ENCODE measurements around the gene PDGFRB.

DNA sequence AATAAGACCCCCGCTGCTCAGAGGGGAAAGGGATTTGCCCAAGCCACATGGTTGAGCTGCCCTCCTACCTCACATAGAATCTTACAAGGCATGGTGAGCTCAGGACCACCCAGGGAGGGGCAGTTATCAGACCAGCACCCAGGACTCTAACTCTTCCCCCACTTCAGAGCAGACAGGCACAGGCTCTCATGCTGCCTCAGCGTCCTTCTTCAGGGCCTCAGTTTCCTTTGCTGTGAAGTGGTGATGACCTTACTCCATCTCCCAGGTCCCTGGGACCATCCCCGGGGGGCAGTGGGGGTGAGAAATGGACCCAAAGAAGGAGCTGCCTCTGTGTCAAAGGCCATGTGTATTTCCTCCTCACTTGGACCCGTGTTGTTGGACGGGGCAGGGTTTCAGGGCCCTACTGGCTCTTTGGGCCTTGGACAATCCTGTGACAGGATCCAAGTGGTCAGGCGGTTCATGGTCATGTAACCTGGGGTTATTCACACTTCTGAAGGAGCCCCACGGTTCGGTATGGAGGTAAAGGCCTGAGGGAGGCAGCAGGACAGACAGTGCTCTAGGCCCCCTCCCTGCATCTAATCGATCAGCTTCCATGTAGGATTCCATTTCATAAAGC, 37.6 kb downstream of the PDGFRB start:
- TF ChIP-seq, protein P1, sequence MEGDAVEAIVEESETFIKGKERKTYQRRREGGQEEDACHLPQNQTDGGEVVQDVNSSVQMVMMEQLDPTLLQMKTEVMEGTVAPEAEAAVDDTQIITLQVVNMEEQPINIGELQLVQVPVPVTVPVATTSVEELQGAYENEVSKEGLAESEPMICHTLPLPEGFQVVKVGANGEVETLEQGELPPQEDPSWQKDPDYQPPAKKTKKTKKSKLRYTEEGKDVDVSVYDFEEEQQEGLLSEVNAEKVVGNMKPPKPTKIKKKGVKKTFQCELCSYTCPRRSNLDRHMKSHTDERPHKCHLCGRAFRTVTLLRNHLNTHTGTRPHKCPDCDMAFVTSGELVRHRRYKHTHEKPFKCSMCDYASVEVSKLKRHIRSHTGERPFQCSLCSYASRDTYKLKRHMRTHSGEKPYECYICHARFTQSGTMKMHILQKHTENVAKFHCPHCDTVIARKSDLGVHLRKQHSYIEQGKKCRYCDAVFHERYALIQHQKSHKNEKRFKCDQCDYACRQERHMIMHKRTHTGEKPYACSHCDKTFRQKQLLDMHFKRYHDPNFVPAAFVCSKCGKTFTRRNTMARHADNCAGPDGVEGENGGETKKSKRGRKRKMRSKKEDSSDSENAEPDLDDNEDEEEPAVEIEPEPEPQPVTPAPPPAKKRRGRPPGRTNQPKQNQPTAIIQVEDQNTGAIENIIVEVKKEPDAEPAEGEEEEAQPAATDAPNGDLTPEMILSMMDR (conservative IDR thresholded peaks at IDR 0.05; ENCODE audit: low read depth, low read length), result no peak
- no peak for TF ChIP-seq CHD1 (IDR thresholded peaks at IDR 0.05; ENCODE audit: low read depth, low read length)
- no peak for TF ChIP-seq POLR2A (IDR thresholded peaks at IDR 0.05; ENCODE audit: low read depth, low read length)
- TF ChIP-seq USF2 (IDR thresholded peaks at IDR 0.05; ENCODE audit: low read depth, low read length), result no peak
- TF ChIP-seq MAZ (IDR thresholded peaks at IDR 0.05; ENCODE audit: borderline replicate concordance, low read depth, low read length), result no peak
- TF ChIP-seq MAFK (IDR thresholded peaks at IDR 0.05; ENCODE audit: low read depth, low read length), result no peak
- TF ChIP-seq RAD21 (IDR thresholded peaks at IDR 0.05; ENCODE audit: low read length), result no peak
- no peak for TF ChIP-seq RFX5 (IDR thresholded peaks at IDR 0.05; ENCODE audit: low read depth, low read length)
- TF ChIP-seq RCOR1 (IDR thresholded peaks at IDR 0.05; ENCODE audit: insufficient replicate concordance, low read length), result no peak
- TF ChIP-seq SMC3 (IDR thresholded peaks at IDR 0.05; ENCODE audit: low read depth, low read length), result no peak
- TF ChIP-seq MXI1 (IDR thresholded peaks at IDR 0.05; ENCODE audit: borderline replicate concordance, low read depth, low read length), result no peak
- TF ChIP-seq ELK1 (IDR thresholded peaks at IDR 0.05; ENCODE audit: borderline replicate concordance, low read depth, low read length), result no peak
- no peak for TF ChIP-seq FOS (IDR thresholded peaks at IDR 0.05; ENCODE audit: low read depth, low read length)
